K562 (cell line): ENCODE results near the gene CALD1.

Source experiments
- FOSL1 ChIP-seq: fragments of 200-800 bp; sonication (Bioruptor generic); conservative IDR thresholded peaks from 2 replicates; pipeline ENCODE4 v1.6.1; 2016; ENCODE audit warnings: missing genetic modification characterization, missing compliant biosample characterization
- FOXA3 ChIP-seq, 2 experiments: fragments of 450-650 bp in 1 of 2; sonication (generic) in 1 of 2; formaldehyde crosslinking; IDR thresholded peaks in 1 of 2; conservative IDR thresholded peaks in 1 of 2; 2 replicates each; pipeline versions ENCODE4 v1.4.0 to v1.8.0; 2020 to 2022; ENCODE audit warnings: mild to moderate bottlenecking in 2 of 2, missing genetic modification reagents in 1 of 2
- RNF2 ChIP-seq: sonication (generic); IDR thresholded peaks from 2 replicates; pipeline ENCODE4 v1.6.1; 2016
- TEAD1 ChIP-seq, 2 experiments: fragments of 450-650 bp in 1 of 2; sonication (generic) in 1 of 2; formaldehyde crosslinking; IDR thresholded peaks; 2 replicates each; pipeline versions ENCODE4 v1.4.0 to v1.8.0; 2020 to 2022; ENCODE audit warnings: mild to moderate bottlenecking in 2 of 2, missing genetic modification reagents in 1 of 2
- ZNF121 ChIP-seq: sonication (generic); formaldehyde crosslinking; conservative IDR thresholded peaks from 2 replicates; pipeline ENCODE4 v1.8.0; 2022; ENCODE audit warnings: missing genetic modification reagents
- TF ChIP-seq, protein P1 (sequence below): sonication (generic); formaldehyde crosslinking; IDR thresholded peaks from 2 replicates; pipeline ENCODE4 v1.8.1; 2023; ENCODE audit warnings: mild to moderate bottlenecking, missing genetic modification reagents, moderate library complexity
- TF ChIP-seq, protein P2 (sequence below), 2 experiments: fragments of 450-650 bp in 1 of 2; sonication (generic) in 1 of 2; formaldehyde crosslinking in 1 of 2; IDR thresholded peaks in 1 of 2; conservative IDR thresholded peaks in 1 of 2; 2 replicates each; pipeline versions ENCODE4 v1.6.1 to v1.8.1; 2016 to 2023; ENCODE audit warnings: mild to moderate bottlenecking in 2 of 2, moderate library complexity in 2 of 2, inconsistent platforms in 1 of 2, missing genetic modification reagents in 1 of 2
- TF ChIP-seq, protein P3 (sequence below): fragments of 250-450 bp; sonication (Bioruptor Pico); IDR thresholded peaks from 2 replicates; pipeline ENCODE4 v1.8.0; 2021; ENCODE audit warnings: moderate library complexity, mild to moderate bottlenecking, inconsistent platforms

DNA sequence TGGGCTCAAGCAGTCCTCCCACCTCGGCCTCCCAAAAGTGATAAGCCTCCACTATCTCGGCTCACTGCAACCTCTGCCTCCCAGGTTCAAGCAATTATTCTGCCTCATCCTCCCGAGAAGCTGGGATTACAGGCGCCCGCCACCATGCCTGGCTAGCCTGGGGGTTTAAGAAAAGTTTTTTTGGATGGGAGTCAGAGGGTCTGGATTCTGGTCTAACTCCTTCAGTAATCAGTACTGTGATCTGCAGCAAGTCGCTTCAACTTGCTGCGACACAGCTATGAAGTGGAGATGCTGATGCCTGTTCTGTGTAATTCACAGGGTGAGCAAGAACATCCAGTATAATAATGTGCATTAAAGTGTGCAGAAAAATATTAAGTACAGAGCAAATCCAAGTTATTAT lies 118.5 kb downstream of the CALD1 start:
- no peak for TF ChIP-seq TEAD1 (CRISPR knock-in tag; IDR thresholded peaks at IDR 0.05)
- no peak for TF ChIP-seq FOSL1 (tag)
- TF ChIP-seq RNF2, result no peak
- TF ChIP-seq FOXA3 (CRISPR knock-in tag; conservative IDR thresholded peaks at IDR 0.05 in 1 of 2, IDR thresholded peaks at IDR 0.05 in 1 of 2), result no peak
- TF ChIP-seq, protein P1, sequence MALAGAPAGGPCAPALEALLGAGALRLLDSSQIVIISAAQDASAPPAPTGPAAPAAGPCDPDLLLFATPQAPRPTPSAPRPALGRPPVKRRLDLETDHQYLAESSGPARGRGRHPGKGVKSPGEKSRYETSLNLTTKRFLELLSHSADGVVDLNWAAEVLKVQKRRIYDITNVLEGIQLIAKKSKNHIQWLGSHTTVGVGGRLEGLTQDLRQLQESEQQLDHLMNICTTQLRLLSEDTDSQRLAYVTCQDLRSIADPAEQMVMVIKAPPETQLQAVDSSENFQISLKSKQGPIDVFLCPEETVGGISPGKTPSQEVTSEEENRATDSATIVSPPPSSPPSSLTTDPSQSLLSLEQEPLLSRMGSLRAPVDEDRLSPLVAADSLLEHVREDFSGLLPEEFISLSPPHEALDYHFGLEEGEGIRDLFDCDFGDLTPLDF, result no peak
- TF ChIP-seq, protein P2, sequence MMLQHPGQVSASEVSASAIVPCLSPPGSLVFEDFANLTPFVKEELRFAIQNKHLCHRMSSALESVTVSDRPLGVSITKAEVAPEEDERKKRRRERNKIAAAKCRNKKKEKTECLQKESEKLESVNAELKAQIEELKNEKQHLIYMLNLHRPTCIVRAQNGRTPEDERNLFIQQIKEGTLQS (IDR thresholded peaks at IDR 0.05), result no peak
- TF ChIP-seq, protein P2 (CRISPR knock-in tag; conservative IDR thresholded peaks at IDR 0.05), result no peak
- no peak for TF ChIP-seq ZNF121
- TF ChIP-seq, protein P3, sequence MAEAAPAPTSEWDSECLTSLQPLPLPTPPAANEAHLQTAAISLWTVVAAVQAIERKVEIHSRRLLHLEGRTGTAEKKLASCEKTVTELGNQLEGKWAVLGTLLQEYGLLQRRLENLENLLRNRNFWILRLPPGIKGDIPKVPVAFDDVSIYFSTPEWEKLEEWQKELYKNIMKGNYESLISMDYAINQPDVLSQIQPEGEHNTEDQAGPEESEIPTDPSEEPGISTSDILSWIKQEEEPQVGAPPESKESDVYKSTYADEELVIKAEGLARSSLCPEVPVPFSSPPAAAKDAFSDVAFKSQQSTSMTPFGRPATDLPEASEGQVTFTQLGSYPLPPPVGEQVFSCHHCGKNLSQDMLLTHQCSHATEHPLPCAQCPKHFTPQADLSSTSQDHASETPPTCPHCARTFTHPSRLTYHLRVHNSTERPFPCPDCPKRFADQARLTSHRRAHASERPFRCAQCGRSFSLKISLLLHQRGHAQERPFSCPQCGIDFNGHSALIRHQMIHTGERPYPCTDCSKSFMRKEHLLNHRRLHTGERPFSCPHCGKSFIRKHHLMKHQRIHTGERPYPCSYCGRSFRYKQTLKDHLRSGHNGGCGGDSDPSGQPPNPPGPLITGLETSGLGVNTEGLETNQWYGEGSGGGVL (CRISPR knock-in tag), result no peak
